OCI-LY1 (cell line): ENCODE results near the gene FREM3.

Source experiments
- EZH2 ChIP-seq: fragments of 200-600 bp; sonication (generic), shearing (Covaris generic); IDR thresholded peaks from 2 replicates; pipeline ENCODE4 v1.8.0; 2017; ENCODE audit warnings: borderline replicate concordance, mixed run types, mild to moderate bottlenecking, antibody characterized with exemption, low read length, moderate library complexity, mixed read lengths
- TF ChIP-seq, protein P1 (sequence below): fragments of 200-600 bp; sonication (generic), shearing (Covaris generic); IDR thresholded peaks from 2 replicates; pipeline ENCODE4 v1.5.1; 2017; ENCODE audit warnings: mild to moderate bottlenecking, antibody characterized with exemption, low read length, moderate library complexity, mixed read lengths

- TF ChIP-seq, protein P1, sequence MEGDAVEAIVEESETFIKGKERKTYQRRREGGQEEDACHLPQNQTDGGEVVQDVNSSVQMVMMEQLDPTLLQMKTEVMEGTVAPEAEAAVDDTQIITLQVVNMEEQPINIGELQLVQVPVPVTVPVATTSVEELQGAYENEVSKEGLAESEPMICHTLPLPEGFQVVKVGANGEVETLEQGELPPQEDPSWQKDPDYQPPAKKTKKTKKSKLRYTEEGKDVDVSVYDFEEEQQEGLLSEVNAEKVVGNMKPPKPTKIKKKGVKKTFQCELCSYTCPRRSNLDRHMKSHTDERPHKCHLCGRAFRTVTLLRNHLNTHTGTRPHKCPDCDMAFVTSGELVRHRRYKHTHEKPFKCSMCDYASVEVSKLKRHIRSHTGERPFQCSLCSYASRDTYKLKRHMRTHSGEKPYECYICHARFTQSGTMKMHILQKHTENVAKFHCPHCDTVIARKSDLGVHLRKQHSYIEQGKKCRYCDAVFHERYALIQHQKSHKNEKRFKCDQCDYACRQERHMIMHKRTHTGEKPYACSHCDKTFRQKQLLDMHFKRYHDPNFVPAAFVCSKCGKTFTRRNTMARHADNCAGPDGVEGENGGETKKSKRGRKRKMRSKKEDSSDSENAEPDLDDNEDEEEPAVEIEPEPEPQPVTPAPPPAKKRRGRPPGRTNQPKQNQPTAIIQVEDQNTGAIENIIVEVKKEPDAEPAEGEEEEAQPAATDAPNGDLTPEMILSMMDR = no peak
- no peak for TF ChIP-seq EZH2
Measured at GRCh38 chr4:143742834-143743233, 42.4 kb upstream of the FREM3 start.
